Stimulated activated CD4-positive, alpha-beta T cell treated with anti-CD3 and anti-CD28 coated beads, Interleukin-4, amount 100 ng/mL, for 48 hours (primary cell): ENCODE data around the gene MACIR.

Experiments
- DNase-seq, 2 donors: peaks; one replicate each; pipeline ENCODE4 v3.0.0-alpha.2; 2020; ENCODE audit warnings: low read depth in 2 of 2

The MACIR gene

DNA sequence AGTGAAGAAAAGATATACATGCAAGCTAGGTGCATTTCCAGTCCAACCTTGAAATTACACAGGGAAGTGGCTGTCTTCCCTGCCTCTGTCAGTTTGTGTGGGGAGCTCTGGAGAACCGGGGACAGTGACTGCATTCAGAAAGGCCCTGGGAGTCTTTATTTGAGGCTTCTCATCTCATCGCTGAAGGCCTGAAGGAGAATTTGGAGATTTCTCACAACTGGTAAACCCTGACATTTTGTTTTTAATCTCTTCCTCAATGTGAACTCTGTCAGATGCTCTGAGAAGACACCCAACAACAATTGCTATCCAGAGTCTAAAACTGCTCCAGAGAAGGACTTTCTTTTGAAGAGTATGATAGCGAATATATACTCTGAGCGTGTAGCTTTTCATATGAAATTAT, 33.0 kb downstream of the MACIR start:
- DNase-seq = no peak

DNA sequence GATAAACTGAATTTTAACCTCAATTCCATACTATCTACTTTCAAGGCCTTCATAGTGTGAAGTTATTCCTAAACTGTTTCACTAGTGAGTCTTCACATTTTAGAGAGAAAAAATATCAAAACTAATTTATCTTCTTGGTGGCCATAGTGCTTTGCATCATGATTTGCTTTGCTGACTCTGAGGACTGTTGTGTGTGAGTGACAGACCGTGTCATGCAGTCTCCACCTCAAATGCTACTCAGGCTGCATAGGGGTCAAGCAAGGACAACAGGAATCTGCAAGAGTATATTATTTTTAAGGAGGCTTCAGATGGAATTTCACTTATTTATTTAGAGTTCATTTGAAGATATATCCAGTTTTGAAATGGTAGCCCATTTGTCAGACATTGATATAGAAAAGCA, 34.5 kb downstream of the MACIR start:
- no peak for DNase-seq

DNA sequence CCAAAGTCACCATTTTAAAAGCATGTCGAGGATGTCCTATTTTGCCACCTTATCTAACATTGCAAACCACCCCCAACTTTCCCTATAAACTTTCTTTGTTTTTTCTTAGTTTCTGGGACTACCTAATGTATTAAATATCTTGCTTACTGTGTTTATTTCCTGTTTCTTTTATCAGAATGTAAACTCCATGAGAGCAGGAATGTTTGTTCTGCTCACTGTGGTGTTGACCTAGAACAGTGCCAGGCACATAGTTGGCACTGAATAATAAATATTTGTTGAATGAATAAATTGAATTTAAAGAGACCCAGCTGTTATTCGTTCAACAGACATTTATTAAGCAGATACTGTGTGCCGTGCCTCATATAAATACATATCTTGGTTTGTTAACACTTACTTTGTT, 35.2 kb downstream of the MACIR start:
- no peak for DNase-seq

DNA sequence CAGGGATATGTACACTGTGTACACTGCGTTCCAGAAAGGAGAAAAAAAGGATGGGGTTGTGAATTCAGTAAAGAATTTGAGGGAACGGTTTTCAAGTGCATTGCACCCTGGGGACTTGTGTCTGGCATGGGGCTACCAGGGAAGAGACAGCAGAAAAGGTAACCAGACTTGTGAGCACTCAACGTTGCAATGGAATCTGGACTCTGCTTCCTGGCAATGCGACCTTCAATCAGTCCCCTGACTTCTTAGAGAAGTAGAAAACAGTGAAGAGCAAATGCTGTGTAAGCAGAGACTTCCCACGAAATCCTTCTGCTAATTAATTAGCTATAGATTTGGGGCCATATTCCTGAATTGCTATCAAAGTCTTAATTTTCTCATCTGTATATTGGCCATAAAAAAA, 36.3 kb downstream of the MACIR start:
- DNase-seq = no peak

DNA sequence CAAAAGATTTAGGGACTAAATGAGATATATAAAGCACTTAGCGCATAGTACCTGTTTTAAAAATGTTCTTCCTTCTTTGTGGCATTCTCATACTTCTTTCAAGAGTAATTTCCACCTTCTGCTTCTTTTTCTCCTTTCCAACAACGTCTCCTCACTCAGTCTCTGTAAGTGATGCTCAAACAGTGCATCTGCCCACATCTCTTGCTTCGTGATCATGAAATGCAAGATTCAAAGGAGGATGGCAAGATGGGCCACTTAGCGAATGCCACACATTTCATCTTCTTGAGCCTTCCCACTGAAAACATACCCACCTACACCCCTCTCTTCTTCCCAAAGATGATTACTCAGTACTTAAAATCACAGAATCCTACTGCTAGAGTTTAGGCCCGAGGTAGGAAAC, 36.9 kb downstream of the MACIR start:
- DNase-seq = no peak

DNA sequence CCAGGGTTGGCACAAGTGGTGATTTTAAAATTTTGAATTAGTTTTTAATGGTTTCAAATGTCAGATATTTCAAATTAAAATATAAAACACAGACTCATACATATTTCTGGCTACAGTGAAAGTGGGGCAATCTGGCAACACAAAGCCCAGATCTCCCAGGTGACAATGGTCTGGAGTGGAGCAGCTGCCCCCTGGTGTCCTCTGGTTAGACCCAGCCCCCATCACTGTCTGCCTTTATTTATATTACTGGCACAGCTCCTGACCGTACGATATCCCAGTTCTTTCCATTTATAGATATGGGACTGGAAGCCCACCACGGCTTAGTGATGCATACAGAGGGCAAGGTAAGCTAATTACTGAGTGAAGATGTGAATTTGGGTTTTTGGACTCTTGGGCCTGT, 37.3 kb downstream of the MACIR start:
- no peak for DNase-seq

DNA sequence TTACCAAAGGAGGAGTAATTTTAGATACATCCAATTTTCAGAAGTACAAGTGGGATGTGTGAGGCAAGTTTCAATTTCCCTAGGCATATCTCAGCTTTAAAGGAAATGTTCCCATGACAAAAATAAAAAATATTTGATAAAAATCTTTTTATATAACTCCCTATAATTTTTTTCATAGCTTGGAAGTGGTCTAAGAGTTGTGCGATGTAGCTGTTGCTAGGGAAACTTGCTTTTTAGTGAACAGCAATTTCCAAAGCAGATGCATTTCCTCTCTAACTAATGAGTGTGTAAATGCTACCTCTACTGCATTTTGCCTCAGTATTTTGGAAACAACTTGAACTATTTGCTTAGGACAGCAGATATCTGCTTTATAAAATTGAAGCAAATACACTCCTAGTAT, 39.6 kb downstream of the MACIR start:
- DNase-seq = no peak

DNA sequence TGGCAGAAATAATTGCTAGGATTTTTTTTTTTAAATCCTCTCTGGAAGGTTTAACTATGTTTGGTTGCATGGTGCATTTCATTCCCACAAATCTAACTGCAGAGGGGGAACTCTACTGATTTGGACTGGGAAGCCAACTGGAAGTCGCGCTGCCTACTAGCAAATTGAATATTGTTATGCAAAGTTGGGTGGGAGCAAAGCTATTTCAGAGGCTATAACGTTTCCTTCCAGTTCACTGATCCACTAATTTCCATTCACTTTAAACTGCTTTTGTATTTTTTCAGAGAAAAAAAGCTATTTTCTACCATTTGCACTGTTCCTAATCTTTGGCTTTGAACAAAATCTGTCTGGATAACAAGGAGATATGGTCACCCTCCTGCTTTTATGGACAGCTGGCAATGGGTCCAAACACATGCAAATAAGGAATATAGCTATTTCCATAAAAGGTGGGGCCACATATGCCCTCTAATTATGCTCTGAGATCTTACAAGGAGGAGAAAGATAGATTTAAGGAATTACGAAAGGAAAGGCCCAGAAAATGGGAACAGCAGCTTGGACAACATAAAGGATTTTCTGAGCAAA, 40.1 kb downstream of the MACIR start:
- DNase-seq = no peak

DNA sequence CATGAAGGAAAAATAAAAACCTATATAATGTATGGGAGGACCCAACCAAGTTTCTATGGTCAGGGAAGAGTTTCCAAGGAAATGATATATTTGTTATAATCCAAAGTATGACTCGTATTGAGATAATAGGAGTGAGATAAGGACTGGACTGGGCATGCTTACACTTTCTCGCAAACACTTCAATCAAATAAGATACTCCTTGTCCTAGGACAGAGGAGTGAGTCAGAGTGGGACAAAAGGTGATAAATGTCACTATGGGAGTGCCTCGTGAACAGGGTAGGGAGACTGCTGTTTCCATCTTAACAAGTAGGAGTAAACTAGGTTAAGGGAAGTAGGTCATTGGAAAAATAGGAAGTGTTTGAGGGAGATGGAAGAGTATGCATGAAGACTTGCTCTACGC, 47.2 kb downstream of the MACIR start:
- no peak for DNase-seq

DNA sequence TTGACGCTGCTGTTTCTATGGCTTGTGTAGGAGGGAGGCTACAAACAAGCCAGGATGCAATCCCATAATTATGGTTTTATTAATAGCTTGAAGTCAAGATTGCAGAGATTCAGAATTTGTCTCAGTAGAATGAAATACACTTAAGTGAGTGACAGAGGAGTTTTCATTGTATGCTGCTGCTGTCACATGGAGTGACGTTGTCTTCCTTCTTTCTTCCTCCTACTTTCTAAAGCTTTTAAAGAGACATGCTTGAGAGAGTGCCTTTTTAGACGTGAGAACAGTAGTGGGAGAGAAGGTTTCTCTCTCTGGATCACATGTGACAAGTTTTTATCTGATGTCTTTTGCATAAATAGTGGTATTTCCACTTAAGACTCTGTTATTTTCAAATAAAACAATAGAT, 48.9 kb downstream of the MACIR start:
- no peak for DNase-seq

DNA sequence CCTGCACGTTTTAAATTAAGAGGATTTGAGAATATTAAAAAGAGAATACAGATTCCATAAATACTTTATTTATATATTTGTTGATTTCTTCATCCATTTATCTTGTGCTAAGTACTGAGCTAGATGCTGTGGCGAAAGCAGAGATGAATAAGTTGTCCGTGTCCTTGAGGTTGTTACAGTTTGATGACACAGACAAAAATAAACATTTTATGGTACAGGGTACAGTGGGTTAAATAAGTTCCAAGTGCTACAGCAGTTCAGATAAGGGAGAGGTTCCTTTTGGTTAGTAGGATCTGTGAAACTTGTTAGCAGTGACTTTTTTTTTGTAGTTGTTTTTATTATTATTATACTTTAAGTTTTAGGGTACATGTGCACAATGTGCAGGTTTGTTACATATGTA, 50.2 kb downstream of the MACIR start:
- no peak for DNase-seq

DNA sequence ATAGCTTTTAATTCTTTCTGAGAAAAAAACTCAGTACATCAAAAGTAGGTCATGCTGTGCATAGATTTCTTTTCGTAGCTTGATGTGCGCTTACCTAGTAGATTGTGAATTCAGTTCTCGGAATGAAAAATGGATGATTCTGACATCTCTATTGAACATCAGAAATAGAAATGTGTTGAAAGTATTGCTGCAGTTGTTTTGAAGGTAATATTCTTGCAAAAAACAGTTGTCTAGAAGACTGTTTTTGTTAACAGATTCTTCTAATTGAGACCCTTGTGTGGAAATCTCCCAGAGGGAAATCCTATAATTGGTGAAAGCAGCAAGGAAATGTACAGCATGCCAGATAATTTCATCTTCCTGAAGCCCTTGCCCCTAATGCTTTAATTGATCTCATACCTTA, 54.5 kb downstream of the MACIR start:
- DNase-seq = no peak

DNA sequence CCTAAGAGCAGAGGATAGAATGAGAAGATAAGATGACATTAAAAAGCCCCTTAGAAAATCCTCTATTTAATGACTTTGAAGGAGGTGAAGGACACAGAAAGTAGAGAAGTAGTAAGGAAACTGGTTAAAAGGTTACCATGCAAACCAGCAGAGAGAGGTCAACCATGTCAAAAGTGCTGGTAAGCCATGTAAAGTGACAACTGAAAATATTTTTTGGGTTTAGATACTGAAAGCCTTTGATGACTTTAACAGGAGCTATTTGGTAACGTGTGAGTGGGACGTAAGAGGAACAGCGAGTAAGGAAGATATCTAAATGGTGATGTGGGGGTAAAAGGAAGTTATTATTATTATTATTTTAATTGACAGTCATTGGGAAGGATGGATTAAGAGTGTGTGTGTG, 56.9 kb downstream of the MACIR start:
- DNase-seq = no peak

DNA sequence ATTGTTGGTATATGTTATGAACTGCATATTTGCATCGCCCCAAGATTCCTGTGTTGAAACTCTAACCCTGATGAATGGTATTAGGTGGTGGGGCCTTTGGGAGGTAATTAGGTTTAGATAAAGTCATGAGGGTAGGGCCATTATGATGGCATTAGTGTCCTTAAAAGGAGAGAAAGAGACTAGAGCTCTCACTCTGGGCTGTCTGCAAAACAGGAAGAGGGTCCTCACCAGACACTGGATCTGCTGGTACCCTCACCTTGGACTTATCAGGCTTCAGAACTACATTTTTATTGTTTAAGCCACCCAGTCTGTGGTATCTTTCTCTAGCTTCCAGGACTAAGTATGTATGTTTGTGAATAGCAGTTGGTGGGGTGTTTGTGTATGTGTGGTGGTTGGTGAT, 68.9 kb downstream of the MACIR start:
- DNase-seq = no peak

DNA sequence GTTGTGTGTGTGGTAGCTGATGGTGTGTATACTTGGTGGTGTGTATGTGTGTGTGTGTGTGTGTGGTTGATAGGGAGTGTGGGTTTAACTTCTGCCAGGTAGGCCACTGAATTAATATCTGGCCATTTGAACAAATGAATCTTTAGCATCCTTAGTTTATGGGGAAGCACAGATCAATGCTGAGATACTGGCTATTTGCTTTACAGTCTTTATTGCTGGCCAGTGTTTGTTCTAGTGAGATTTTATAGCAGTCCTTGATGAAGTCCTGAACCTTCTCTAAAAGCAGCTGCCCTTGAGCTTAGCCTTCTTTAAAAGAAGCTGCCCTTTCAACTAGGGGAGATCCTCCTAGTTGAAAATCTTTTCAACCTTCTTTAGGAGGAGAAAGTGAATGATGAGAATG, 69.3 kb downstream of the MACIR start:
- no peak for DNase-seq
